ENCODE data around the gene NOL4L. TPM values are rescaled to one million over a fixed set of nuclear protein-coding genes. Genes with fewer than 3 reads are reported as not detected.

The NOL4L gene
- total RNA-seq, 1 donor from 2014 or later: 90.6 TPM

DNA sequence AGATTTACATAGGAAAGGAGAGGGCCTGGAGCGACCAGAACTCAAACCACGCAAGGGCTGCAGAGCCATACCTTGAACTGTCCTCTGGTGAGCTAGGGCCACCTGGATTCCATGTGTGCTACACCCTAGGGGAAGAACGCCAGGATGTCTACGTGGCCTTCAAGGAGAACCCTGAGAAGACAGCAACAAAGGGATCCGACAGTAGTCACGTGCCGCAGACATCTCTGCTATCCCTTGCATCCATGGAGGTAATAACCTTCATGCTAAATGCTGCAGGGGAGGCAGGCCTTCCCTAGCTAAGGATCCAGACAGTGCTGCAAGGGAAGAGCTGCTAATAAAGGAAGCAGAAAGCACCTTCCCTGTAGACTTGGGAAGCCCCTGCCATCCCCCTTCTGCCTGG, 52.9 kb downstream of the NOL4L start:
- H3K36me3 Mint-ChIP-seq: no peaks in the 10 kb centered on the region
- H3K4me1 Mint-ChIP-seq: peaks cover 41% of the 10 kb centered on the region
- TF ChIP-seq, protein P1, sequence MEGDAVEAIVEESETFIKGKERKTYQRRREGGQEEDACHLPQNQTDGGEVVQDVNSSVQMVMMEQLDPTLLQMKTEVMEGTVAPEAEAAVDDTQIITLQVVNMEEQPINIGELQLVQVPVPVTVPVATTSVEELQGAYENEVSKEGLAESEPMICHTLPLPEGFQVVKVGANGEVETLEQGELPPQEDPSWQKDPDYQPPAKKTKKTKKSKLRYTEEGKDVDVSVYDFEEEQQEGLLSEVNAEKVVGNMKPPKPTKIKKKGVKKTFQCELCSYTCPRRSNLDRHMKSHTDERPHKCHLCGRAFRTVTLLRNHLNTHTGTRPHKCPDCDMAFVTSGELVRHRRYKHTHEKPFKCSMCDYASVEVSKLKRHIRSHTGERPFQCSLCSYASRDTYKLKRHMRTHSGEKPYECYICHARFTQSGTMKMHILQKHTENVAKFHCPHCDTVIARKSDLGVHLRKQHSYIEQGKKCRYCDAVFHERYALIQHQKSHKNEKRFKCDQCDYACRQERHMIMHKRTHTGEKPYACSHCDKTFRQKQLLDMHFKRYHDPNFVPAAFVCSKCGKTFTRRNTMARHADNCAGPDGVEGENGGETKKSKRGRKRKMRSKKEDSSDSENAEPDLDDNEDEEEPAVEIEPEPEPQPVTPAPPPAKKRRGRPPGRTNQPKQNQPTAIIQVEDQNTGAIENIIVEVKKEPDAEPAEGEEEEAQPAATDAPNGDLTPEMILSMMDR (IDR thresholded peaks at IDR 0.05; ENCODE audit: unreplicated experiment): no peak
- no peak overlapping the region for H3K27ac Mint-ChIP-seq
- H3K27me3 Mint-ChIP-seq (ENCODE audit: low read depth): no peaks in the 10 kb centered on the region
- H3K9me3 Mint-ChIP-seq: no peaks in the 10 kb centered on the region
- no peak overlapping the region for H3K4me3 Mint-ChIP-seq
- DNase-seq (ENCODE audit: low spot score in 2 of 2, unreplicated experiment in 2 of 2): no peak

DNA sequence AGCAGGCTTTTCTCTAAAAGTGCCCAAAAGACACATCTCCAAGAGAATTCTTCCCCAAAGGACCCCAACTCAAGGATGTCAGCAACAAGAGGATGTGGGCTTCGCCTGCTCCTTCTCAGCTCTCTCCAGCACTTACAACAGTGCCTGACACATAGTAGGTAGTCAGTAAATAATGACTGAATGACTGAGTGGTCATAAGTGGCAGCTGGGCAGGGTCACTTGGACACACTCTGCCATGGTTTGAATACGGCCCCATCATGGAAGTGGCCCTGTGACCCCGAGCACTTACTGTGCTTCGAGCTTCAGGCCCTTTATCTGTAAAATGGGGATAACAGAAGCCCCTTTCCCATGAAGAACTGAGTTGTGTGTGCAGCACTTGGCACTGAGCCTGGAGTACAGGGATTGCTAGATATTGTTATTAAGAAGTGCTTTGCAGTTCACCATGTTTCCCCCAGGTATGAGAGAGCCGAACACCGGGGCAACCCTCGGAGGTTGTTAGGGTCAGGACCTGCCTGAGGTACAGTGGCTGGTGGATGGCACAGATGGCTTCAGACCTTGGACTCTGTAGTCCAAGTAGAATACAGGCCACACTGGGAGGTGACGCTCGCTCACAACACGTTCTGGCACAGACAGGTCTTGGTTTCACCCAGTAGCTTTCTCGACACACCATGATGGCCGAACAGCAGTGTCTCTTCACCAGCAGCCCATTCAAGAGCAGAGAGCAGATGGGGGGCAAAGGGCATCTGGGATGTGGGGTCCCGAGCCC, 56.0 kb downstream of the NOL4L start:
- Mint-ChIP-seq H3K4me1 (peaks cover 32% of the 10 kb centered on the region), H3K9me3 (no peaks in the 10 kb centered on the region), H3K36me3 (peaks cover 3% of the 10 kb centered on the region), H3K4me3 (no peak overlapping the region), H3K27me3 (ENCODE audit: low read depth) (no peaks in the 10 kb centered on the region), H3K27ac (no peak overlapping the region)
- TF ChIP-seq, protein P1 (IDR thresholded peaks at IDR 0.05; ENCODE audit: unreplicated experiment): no peak
- DNase-seq (ENCODE audit: low spot score in 2 of 2, unreplicated experiment in 2 of 2): no peak

DNA sequence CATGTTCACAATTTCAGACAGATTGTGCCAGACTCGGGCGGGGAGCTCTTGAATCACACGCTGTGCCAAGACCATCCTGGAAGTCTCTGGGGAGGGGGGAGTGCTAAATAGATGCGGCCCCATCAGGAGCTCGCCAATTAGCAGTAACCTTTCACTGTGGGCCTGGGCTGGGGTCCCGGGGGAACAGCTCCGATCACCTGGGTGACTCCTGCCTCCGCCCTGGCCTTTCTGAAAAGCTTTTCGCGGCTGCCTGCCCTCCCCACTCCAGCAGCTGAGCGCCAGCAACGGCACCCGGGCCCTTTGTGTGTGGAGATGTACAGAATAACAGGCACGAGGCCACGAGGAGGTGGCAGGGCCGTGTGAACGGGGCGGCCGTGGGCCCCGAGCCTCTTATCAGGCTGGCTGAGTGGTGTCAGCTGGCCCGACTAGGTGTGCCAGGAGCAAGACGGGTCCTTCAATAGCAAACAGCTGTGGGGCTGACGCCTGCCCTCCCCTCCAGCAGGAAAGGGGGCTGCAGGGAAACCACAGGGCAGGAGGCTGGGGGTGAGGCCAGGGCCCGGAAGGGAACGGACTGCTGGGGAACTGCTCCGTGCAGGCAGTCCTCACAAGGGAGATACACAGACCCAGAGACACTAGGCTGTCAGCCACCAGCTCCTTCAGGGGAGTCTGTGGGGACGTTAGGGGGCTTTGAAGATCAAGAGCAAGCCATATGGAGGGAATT, 56.8 kb downstream of the NOL4L start:
- Mint-ChIP-seq H3K27ac (peak overlapping the region; percentile 47), H3K27me3 (ENCODE audit: low read depth) (no peaks in the 10 kb centered on the region), H3K4me1 (peaks cover 38% of the 10 kb centered on the region), H3K4me3 (peak overlapping the region; percentile 13), H3K36me3 (peaks cover 3% of the 10 kb centered on the region), H3K9me3 (no peaks in the 10 kb centered on the region)
- DNase-seq (ENCODE audit: low spot score in 2 of 2, unreplicated experiment in 2 of 2): no peak
- TF ChIP-seq, protein P1 (IDR thresholded peaks at IDR 0.05; ENCODE audit: unreplicated experiment): no peak

DNA sequence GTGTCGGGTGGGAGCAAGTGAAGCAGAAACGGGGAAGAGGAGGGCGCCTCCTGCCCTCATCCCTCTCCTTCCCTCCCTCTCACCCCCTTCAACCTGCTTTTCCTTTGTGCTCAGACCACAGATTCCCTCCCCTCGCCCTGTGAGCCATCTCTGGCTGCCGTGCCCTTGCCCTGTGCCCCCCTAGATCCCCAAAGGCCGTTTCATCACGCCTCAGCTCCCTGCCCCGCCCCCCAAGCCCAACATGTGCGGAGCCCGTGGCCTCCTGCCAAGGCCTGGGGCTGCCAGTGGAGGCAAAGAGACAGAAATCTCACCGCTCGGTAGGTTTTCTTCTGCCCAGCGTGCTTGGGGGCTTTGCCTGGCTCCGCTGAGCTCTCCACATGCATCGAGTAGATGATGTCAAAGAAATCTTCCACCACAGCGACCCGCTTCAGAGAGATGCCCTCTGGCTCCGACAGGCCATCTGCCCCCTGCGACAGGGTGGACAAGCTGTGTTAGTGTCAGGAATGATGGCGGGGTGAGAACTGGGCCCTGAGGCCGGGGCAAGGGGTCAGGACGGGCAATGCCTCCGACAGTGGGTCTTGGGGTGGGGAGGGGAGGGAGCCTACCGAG, 57.6 kb downstream of the NOL4L start:
- Mint-ChIP-seq H3K36me3 (peaks cover 3% of the 10 kb centered on the region), H3K27me3 (ENCODE audit: low read depth) (no peaks in the 10 kb centered on the region), H3K4me1 (peaks cover 41% of the 10 kb centered on the region), H3K27ac (peak overlapping the region; percentile 50), H3K9me3 (no peaks in the 10 kb centered on the region), H3K4me3 (no peak overlapping the region)
- TF ChIP-seq, protein P1 (IDR thresholded peaks at IDR 0.05; ENCODE audit: unreplicated experiment): no peak
- DNase-seq (ENCODE audit: low spot score in 2 of 2, unreplicated experiment in 2 of 2): no peak

DNA sequence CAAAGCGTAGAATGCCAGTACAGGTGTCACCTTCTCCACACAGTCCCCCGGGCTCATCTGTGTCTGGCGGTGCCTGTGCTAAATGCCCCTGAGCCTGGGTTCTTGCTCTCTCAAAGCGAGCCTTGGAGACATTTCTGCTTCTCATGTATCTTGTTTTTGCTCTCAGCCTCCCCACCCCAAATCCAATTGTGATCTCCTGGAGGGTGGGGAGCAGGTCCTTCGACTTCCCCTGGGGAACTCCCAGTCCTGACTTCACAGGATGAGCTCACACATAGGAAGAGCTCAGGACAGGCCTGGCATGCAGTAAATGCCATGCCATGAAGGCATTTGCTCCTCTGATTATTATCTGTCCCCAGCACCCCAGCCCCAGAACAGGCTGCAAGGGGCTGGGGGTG, 58.1 kb downstream of the NOL4L start:
- Mint-ChIP-seq H3K27ac (peak overlapping the region; percentile 20), H3K9me3 (no peaks in the 10 kb centered on the region), H3K27me3 (ENCODE audit: low read depth) (no peaks in the 10 kb centered on the region), H3K4me1 (peaks cover 46% of the 10 kb centered on the region), H3K4me3 (no peak overlapping the region), H3K36me3 (peaks cover 3% of the 10 kb centered on the region)
- no peak for DNase-seq (ENCODE audit: low spot score in 2 of 2, unreplicated experiment in 2 of 2)
- TF ChIP-seq, protein P1 (IDR thresholded peaks at IDR 0.05; ENCODE audit: unreplicated experiment): no peak
